Skeletal muscle tissue (tissue), 4 donors: ENCODE results near the gene FAAH. TPM values are rescaled to one million over a fixed set of nuclear protein-coding genes. Genes with fewer than 3 reads are reported as not detected.

Source experiments
- H3K27ac ChIP-seq: one replicate; pipeline ENCODE4 v1.7.0; 2013; ENCODE audit warnings: mild to moderate bottlenecking, low read depth, low read length, inconsistent platforms
- H3K27me3 ChIP-seq, 3 donors: one replicate each; pipeline ENCODE4 v1.7.0; 2013; ENCODE audit warnings: low read length in 3 of 3; ENCODE audit not compliant: control insufficient read depth in 3 of 3, insufficient read depth in 3 of 3
- H3K36me3 ChIP-seq, 3 donors: one replicate each; pipeline ENCODE4 v1.7.0; 2013; ENCODE audit warnings: low read length in 3 of 3; ENCODE audit not compliant: control insufficient read depth in 3 of 3, insufficient read depth in 3 of 3
- H3K4me1 ChIP-seq, 3 donors: one replicate each; pipeline ENCODE4 v1.7.0; 2013; ENCODE audit warnings: low read length in 3 of 3, mild to moderate bottlenecking in 3 of 3; ENCODE audit not compliant: control insufficient read depth in 3 of 3, insufficient read depth in 3 of 3
- H3K4me3 ChIP-seq, 3 donors: one replicate each; pipeline ENCODE4 v1.7.0; 2013; ENCODE audit warnings: low read length in 3 of 3
- H3K9ac ChIP-seq, 3 donors: one replicate each; pipeline ENCODE4 v1.7.0; 2013; ENCODE audit warnings: low read length in 3 of 3, mild to moderate bottlenecking in 3 of 3, moderate library complexity in 2 of 3, low read depth in 1 of 3
- H3K9me3 ChIP-seq, 3 donors: one replicate each; pipeline ENCODE4 v1.7.0; 2013; ENCODE audit warnings: low read length in 3 of 3; ENCODE audit not compliant: control insufficient read depth in 3 of 3
- total RNA-seq: library from RNA; depleted of rRNA; stranded (reverse); fragments of >200 nt; gene quantifications from one replicate; pipeline ENCODE4 v1.2.3, GENCODE V29; 2014
- donor health status: Osteomylitis.

Gene FAAH
- total RNA-seq, 1 donor from 2014 or later, result 13.6 TPM

DNA sequence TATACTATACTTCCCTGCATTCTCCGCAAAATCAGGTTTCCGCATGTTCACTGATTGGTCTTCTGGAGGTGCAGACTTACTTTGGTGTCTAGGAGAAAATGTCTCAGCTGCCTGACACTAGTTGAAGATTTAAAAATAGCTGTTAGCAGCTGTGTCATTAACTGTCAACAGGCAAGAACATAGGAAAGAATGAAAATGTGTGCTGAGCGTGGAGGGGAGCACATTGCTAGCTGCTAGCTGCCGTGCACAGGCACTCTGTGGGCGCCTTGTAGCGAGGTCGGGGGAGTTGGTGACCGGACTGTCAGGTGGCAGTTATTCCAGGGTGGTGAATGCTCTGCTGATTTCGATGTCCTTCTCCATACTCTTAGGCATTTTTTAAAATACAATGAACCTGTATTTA is 5.2 kb downstream of the FAAH start:
- H3K4me3 ChIP-seq, result peak overlapping the region; percentile 46 to 74 (median 49)
- peak overlapping the region; percentile 77 for H3K27ac ChIP-seq
- H3K9ac ChIP-seq, result peak overlapping the region; percentile 51 to 76 (median 71)
- H3K9me3 ChIP-seq, result no peaks in the 10 kb centered on the region
- peaks cover 24 to 67% (median 45%) of the 10 kb centered on the region in 3 donors for H3K4me1 ChIP-seq
- no peaks in the 10 kb centered on the region for H3K27me3 ChIP-seq
- H3K36me3 ChIP-seq, result peaks cover 0 to 4% (median 0%) of the 10 kb centered on the region in 3 donors

DNA sequence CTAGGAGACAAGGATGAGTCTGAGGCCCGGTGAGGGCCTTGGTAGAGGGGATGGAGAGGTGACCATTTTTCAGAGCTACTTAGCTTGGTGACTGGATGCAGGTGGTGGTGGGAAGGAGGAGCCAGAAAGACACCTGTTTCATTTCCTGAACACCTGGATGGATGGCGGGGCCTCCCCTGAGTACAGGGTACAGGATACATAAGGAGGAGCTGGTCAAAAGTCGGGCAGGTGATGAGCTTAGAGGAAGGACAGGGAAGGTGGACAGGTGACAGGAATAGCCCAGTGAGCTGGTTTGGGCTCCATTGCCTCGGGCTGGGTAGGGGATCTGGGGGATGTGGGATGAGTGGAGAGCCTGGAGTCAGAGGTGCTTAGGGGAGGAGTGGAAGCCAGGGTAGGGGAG is 6.3 kb downstream of the FAAH start:
- Histone ChIP-seq H3K27ac (peak overlapping the region; percentile 77), H3K4me1 (peaks cover 13 to 56% (median 34%) of the 10 kb centered on the region in 3 donors), H3K9me3 (no peaks in the 10 kb centered on the region), H3K9ac (no peak overlapping the region), H3K36me3 (peaks cover 0 to 4% (median 0%) of the 10 kb centered on the region in 3 donors), H3K4me3 (no peak overlapping the region), H3K27me3 (no peaks in the 10 kb centered on the region)

DNA sequence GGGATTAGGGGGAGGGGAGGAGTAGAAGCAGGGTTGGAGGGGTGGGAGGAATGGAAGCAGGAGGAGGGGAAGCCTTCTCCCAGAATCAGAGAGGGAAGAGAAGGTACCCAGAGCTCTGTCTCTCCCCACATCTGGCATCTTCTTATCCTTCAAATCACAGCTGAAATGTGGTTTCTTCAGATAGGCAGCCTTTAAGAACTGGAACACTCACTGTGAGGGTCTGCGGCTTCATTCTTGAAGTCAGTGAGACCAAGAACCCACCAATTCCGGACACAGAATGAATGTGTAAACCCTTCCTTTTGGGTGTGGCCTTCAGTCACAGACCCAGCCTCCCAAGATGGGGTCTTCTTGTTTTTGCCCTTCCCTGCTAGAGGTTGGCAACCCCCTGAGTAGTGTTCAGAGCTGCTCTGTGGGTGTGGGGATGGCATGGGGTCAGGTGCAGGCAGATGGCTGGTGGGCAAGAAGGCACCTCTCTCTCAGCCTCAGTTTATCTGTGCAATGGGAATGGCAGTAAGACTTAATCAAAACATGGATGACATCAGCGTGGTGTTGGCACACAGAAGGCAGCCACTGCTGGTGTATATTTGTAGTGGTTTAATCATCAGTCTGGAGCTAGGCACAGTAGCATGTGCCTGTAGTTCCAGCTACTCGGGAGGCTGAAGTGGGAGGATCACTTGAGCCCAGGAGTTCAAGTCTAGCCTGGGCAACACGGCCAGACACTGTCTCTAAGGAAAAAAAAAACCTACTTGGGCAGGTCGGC is 7.2 kb downstream of the FAAH start:
- peak overlapping the region; percentile 36 for H3K27ac ChIP-seq
- peak overlapping the region in 2 of 3 donors; percentile 19 to 51 for H3K9ac ChIP-seq
- H3K9me3 ChIP-seq, result no peaks in the 10 kb centered on the region
- peak overlapping the region in 1 of 3 donors; percentile 57 for H3K4me3 ChIP-seq
- H3K36me3 ChIP-seq, result peaks cover 0 to 4% (median 0%) of the 10 kb centered on the region in 3 donors
- peaks cover 13 to 54% (median 34%) of the 10 kb centered on the region in 3 donors for H3K4me1 ChIP-seq
- H3K27me3 ChIP-seq, result no peaks in the 10 kb centered on the region

DNA sequence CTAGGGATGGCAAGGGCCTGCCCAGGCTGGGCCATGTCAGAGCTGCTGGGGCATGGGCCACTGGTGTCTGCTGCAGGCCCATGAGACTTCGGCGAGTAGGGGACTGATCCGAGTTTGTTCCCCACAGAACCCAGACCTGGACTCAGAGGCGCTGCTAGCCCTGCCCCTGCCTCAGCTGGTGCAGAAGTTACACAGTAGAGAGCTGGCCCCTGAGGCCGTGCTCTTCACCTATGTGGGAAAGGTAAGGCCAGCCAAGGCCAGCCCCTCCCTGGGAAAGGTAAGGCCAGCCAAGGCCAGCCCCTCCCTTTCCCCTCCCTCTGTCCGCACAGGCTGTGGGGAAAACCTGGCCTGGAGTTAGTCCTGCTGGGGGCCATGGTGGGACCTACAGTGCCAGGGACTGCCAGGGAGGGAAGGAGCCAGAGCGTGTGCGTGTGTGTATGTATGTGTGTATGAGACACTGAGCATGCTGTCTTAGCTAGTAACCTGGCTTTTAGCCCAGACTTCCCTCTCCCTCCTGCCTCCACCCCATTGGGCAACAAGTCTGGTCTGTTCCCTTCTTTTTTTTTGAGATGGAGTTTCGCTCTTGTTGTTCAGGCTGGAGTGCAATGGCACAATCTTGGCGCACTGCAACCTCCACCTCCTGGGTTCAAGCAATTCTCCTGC is 8.0 kb downstream of the FAAH start:
- Histone ChIP-seq H3K4me1 (peaks cover 16 to 50% (median 34%) of the 10 kb centered on the region in 3 donors), H3K9me3 (no peaks in the 10 kb centered on the region), H3K4me3 (peak overlapping the region in 2 of 3 donors; percentile 49 to 57), H3K36me3 (peaks cover 0 to 4% (median 0%) of the 10 kb centered on the region in 3 donors), H3K27ac (peak overlapping the region; percentile 36), H3K9ac (peak overlapping the region in 2 of 3 donors; percentile 19 to 51), H3K27me3 (no peaks in the 10 kb centered on the region)

DNA sequence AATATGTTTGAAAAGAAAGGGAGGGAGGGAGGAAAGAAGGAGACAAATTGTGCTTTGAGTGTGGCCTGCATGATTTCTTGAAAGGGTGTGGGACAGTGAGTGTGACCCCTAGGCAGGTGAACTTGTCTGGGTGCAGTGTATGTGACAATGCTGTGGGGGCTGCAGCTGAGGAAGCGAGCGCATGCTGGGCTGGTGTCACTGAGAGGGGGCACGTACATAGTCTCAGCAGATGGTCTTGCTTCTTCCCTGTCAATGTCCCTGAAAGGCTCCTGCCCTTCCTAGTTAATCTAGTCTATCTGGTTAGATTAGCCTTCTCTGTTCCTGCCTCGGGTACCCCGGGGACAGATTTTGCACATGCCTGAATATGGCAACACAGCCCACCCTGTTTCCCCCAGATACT is 9.8 kb downstream of the FAAH start:
- Histone ChIP-seq H3K36me3 (peaks cover 6 to 10% (median 10%) of the 10 kb centered on the region in 3 donors), H3K4me1 (peaks cover 16 to 38% (median 29%) of the 10 kb centered on the region in 3 donors), H3K9ac (no peak overlapping the region), H3K27ac (no peak overlapping the region), H3K4me3 (no peak overlapping the region), H3K27me3 (no peaks in the 10 kb centered on the region), H3K9me3 (no peaks in the 10 kb centered on the region)

DNA sequence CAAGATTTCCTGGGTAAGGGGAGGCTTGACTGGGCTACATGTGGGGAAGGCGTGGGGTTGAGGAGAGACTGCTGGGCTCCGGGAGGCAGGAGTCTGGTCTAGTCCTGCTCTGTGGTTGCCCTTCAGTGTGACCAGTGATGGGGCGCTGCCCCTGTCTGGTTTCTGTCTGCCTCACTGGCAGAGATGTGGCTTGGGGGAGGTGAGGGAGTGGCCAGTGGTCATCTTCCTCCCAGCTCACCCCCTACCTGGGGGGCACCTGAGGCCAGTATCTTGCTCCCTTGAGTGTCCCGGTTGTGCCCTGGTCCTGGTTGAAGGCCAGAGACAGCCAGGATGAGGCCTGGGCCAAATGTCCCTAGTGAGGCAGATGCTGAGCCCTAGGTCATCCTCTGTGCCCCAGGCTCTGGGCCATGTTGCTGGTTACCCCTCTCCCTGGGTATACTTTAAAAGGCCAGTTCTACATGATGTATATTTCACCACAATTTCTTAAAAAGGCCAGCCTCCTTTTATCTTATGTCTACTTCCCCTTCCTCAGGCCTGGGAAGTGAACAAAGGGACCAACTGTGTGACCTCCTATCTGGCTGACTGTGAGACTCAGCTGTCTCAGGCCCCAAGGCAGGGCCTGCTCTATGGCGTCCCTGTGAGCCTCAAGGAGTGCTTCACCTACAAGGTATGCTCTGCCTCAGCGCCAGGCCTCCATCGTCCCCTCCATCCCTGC is 10.5 kb downstream of the FAAH start:
- H3K36me3 ChIP-seq, result peaks cover 12 to 17% (median 17%) of the 10 kb centered on the region in 3 donors
- H3K4me1 ChIP-seq, result peaks cover 11 to 31% (median 24%) of the 10 kb centered on the region in 3 donors
- no peak overlapping the region for H3K4me3 ChIP-seq
- H3K9me3 ChIP-seq, result no peaks in the 10 kb centered on the region
- H3K27me3 ChIP-seq, result no peaks in the 10 kb centered on the region
- H3K9ac ChIP-seq, result peak overlapping the region in 1 of 3 donors; percentile 25
- no peak overlapping the region for H3K27ac ChIP-seq

DNA sequence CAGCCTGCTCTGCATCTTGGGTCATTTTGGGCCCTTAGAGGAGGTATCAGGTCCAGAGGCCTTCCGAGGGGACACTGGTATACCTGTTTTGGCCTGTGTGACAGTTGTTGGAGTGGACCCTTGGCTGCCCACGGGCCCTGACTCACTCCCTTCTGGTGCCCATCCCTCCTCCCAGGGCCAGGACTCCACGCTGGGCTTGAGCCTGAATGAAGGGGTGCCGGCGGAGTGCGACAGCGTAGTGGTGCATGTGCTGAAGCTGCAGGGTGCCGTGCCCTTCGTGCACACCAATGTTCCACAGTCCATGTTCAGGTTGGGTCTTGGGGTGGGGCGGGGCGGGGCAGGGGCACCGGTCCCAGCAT is 11.1 kb downstream of the FAAH start:
- Histone ChIP-seq H3K27ac (no peak overlapping the region), H3K9me3 (no peaks in the 10 kb centered on the region), H3K9ac (no peak overlapping the region), H3K36me3 (peaks cover 12 to 23% (median 23%) of the 10 kb centered on the region in 3 donors), H3K4me3 (no peak overlapping the region), H3K27me3 (no peaks in the 10 kb centered on the region), H3K4me1 (peaks cover 11 to 30% (median 21%) of the 10 kb centered on the region in 3 donors)

DNA sequence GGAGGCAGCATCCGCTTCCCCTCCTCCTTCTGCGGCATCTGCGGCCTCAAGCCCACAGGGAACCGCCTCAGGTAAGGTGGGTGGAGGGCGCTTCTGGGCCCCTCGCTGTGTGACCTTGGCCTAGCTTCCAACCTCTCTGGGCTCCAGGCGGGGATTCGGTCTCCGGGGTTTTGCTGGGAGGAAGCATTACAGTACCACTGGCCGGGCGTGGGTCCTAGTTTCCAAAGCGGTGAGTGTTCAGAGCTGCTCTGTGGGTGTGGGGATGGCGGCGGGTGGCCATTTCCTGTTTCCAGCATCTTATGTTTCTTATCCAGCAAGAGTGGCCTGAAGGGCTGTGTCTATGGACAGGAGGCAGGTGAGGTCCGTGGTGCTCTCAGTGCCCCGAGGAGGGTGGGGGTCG is 11.6 kb downstream of the FAAH start:
- Histone ChIP-seq H3K27me3 (no peaks in the 10 kb centered on the region), H3K4me1 (peaks cover 11 to 26% (median 20%) of the 10 kb centered on the region in 3 donors), H3K9me3 (no peaks in the 10 kb centered on the region), H3K4me3 (no peak overlapping the region), H3K9ac (peak overlapping the region in 1 of 3 donors; percentile 76), H3K27ac (no peak overlapping the region), H3K36me3 (peaks cover 15 to 28% (median 23%) of the 10 kb centered on the region in 3 donors)

DNA sequence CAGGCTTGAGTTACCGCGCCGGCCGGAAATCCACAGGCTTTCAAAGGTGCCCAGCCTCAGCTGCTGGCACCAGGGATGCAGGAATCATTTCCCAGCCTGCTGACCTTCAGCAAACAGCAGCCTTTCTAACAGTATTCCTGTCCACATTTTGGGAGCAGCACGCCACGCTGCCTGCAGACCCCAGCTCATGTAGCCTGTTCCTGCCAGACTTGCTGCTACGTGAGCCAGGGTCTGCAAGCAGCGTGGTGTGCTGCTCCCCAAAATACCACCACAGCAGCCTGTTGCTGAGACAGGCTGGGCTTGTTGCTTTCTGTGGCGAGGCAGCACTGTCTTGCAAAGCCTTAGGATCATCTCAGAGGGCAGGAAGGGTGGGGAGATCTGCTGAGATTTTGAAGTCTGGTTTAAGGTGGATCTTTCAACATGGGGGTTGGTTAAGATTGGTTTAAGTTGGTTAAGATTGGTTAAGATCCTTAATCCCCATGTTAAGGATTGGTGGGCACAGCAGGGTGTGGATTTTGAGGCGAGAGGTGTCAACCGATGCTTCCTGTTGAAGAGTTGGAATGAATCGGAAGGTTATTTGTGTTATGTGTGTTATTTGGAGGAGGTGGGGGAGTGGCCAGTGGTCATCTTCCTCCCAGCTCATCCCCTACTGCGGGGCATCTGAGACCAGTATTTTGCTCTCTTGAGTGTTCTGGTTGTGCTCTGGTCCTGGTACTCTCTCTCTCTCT is 12.9 kb downstream of the FAAH start:
- Histone ChIP-seq H3K27ac (no peak overlapping the region), H3K4me1 (peaks cover 11 to 16% (median 12%) of the 10 kb centered on the region in 3 donors), H3K9ac (no peak overlapping the region), H3K9me3 (no peaks in the 10 kb centered on the region), H3K4me3 (no peak overlapping the region), H3K27me3 (no peaks in the 10 kb centered on the region), H3K36me3 (peaks cover 19 to 33% (median 23%) of the 10 kb centered on the region in 3 donors)
